Measurements from ENCODE around the gene PRKAG1.
A peak's percentile ranks its signal among the peaks of the same experiment; 100 is the strongest.

The PRKAG1 gene

DNA sequence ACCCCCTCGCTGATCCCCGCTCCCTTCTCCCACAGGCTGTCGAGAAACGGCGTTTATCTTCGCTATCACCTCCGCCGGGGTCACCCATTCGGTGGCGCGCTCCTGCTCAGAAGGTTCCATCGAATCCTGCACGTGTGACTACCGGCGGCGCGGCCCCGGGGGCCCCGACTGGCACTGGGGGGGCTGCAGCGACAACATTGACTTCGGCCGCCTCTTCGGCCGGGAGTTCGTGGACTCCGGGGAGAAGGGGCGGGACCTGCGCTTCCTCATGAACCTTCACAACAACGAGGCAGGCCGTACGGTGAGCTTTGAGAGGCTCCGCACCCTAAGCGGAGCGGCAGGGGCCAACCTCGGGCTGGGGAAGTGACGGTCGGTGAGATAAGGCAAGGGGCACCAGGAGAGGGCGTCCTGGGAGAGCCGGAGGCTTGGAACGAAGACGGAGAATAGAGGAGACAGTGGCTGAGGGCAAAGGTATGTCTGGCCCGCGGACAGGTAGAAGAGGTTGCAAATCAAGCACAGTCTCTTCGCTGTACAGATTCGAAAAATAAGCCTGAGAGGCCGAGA is 38.1 kb downstream of the PRKAG1 start:
- peak; percentile 64 for DNase-seq

DNA sequence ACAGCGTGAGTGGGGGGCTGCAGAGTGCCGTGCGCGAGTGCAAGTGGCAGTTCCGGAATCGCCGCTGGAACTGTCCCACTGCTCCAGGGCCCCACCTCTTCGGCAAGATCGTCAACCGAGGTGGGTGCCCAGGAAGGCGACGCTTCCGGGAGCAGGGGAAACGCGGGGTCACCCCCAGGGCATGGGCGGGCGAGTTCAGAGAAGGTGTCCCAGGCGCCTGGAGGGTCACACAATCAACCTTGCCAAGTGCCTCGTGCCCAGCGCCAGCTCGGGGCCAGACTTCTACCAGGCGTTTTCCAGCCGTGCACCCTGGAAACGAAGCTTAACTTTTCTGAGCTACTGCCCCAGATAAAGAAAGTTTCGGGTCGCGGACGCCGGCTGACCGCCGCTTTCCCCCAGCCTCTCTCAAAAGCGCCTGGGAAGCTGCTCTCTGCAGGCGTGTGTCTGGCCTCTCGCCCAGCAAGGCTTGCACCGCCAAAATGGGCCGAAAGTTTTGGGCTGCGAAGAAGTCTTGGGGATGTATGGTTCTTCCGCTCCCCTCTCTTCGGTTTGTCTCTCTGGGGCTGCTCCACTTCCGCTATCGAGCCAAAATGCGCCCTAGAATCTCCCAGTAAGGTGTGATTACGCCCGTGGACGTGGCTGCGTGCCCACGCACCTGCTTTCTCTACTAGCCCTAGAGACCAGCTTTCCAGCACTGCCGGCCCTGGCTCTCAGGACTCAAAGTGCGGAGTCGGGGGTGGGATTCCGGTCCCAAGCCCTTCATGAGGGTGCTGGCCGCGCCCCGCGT is 38.8 kb downstream of the PRKAG1 start:
- DNase-seq, result no peak

DNA sequence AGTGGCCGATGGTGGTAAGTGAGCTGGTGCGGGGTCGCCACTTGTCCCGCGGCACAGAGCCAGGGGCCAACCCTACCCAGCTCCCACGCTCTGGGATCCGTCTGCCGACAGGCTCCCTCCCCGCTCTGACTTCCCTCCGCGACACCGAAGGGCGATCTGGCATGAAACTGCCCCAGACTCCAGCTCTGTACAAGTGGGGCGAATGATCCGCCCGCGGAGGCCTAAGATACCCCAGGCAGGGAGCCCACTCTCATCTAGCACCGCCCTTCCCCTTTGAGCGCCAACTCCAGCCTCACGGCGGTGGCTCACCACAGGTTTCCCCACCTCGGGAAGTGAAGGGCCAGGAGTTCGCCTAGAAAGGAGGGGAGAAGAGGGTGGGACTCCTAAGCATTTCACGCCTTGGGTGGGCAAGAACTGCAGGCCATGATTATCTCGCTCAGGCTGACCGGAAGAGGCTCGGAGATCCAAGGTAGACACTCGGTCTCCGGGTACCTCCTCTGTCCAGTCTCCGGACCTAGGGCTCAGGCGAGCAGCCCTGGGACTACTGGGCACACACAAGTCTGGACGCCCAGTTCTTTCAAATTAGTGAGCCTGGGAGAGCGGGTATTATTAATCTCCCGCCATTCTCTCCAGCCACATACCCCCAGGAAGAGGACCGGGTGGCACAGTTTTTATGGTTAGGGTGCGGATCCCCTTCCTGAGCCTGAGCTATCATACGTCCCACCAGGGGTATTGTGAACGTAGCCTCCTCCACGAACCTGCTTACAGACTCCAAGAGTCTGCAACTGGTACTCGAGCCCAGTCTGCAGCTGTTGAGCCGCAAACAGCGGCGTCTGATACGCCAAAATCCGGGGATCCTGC is 39.6 kb downstream of the PRKAG1 start:
- no peak for DNase-seq

GRCh38 chr12:48978291-48978740 is 40.3 kb downstream of the PRKAG1 start, which contains the start of gene WNT1:
Gene WNT1, plus strand, starts transcription at chr12:48978322. Its CDS starts 329 bp downstream, at chr12:48978651.
- no peak for DNase-seq

GRCh38 chr12:48977290-48978281 is 41.0 kb downstream of the PRKAG1 start:
- peak; percentile 82 for DNase-seq

GRCh38 chr12:48973941-48974673 is 44.5 kb downstream of the PRKAG1 start:
- DNase-seq, result peak; percentile 66

DNA sequence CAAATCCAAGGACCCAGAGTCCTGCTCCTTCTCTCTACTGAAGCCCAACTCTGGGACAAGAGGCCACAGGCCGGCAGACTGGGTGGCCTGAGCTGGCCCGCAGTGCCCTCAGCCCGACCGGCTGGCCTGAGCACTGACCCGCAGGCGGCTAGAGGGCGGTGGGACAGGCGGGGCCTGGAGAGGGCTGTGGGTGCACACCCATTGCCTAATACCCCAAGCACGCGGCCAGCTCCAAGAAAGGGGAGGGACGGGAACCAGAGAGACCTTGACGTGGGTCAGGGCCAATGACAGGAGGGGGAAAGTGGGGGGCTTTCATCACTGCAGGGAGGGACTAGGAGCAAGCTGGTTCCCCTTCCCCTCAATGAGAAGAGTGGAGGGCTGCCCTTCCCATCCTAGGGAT is 45.0 kb downstream of the PRKAG1 start:
- no peak for DNase-seq

DNA sequence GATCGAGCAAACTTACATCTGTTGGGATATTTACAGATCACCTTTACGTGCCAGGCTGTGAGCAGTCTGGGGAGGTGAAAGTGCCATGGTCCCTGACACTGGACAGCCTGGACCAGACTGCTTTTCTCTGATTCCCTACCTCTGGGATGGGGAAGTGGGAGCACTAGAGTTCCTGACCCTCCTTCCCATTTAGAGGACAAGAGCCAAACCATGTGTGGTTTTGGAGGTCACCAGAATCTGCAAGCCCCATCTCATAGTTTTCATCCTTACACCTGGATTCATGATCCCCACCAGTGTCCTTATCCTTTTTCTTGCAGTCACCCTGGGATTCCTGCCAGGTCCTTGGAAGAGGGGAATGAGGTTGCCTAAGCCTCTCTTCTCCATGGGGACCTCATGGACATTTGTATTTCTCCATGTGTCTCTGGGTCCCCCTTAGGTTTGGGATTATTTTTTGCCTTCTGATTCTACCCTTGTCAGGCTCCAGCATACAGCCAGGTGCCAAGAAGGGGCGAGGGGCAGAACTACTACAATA is 45.6 kb downstream of the PRKAG1 start:
- no peak for DNase-seq

GRCh38 chr12:48972213-48972951 is 46.2 kb downstream of the PRKAG1 start:
- peak; percentile 63 for DNase-seq

GRCh38 chr12:48970702-48971334 is 47.8 kb downstream of the PRKAG1 start:
- no peak for DNase-seq

DNA sequence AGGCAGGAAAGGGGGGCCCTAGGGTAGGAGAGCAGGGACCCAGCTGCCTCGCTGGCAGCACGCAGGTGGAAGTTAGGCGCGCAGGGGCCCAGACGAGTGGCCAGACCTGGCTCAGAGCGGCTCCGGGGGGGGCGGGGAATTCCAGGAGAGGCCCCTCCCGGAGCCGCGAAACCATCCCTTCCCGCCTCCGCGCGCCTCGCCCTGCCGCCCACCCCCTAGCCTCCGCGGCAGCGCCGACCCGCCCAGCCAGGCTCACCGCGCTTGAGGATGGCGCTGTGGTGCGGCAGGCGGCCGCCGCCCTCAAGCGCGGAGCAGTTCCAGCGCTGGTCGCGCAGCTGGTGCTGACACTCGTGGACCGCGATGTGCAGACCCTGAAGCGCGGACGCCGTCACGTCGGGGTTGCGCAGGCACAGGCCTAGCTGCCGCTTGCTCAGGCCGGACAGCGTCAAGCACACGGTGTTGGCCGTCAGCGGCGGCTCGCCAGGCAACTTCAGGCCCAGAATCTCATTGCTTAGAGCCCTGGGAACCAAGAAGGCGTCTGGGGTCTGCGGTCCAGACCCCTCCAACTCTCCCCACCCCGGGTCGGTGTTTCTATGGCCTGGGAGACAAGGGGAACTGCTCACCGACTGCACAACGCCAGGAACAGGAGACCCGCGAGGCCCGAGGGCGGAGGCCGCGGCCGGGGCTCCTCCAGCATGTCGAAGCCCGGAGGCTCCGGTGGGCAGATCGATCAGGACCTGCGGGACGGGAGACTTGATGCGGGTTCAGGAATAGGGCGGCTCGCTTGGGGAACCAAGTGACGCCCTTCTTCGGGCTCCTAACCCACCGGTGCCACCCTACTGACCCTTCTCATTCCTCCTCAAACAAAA is 48.5 kb downstream of the PRKAG1 start:
- DNase-seq, result no peak

- DNase-seq, result no peak
These were observed 49.3 kb downstream of the PRKAG1 start for GRCh38 chr12:48969160-48969771.

DNA sequence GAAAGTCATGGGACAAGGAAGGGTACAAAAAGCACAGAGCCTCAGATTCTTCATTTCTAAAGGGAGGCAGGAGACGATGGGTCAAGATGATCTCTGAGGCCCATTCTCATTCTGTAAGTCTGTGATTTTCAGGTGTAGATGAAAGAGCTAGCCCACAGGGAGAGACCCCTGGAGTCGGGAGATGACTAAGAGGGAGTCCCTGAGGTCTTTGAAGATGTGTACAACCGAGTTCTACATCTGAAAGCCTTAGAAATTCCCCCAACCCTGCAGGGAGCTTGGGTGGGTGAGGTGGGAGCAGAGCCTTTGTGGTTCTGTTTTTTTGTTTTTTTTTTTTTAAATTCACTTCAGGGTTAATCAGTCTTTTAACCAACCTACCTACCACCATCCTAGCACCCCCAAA is 50.1 kb downstream of the PRKAG1 start:
- DNase-seq, result no peak

DNA sequence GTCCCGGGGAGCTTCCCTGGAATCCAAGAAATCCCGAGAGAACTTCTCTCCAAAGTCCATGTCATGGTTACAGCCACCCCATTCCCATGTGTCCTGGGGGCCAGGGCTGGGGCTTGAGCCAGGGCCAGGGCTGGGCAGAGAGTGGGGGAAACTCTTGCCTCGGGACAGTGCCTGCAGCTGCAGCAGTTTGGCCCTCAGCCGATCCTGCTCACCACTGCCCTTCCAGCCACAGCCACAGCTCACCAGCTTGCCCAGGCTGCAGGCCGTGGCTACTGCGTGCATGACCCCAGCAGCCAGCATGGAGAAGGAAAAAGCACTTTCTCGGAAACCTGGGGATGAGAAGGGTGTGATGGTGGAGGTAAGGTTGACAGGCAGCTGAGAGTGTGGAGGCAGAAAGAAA is 50.6 kb downstream of the PRKAG1 start:
- DNase-seq, result no peak

DNA sequence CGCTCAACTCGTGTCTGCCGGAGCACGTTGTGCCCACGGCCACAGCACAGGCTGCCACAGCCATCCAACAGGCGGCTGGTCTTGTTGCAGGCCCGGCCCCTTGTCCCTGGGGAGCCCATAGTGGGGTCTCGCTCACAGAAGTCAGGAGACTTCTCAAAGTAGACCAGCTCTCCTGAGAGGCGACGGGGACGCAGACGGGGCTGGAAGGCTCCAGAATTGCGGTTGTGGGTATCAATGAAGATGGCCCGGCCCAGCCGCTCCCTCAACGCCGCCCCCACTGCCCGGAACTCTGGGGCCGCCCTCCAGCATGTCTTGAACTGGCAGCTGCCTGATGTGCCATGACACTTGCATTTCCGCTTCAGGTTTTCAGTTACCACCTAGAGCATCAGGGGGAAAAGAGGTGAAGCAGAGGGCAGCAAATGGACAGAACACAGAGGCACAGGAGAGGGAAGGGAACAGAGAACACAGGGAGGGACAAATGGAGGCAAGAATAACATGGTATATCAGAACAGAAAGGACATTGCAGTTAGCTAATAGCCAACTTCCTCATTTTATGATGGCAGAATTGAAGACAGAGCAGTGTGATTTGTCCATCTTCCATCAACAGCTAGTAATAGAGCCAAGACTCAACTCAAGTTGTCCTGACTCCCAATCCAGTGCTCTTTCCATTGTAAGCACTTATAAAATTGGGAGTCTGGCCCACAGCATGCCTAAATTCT is 52.2 kb downstream of the PRKAG1 start:
- DNase-seq, result peak; percentile 51

GRCh38 chr12:48965298-48965838 is 53.2 kb downstream of the PRKAG1 start:
- DNase-seq, result no peak

DNA sequence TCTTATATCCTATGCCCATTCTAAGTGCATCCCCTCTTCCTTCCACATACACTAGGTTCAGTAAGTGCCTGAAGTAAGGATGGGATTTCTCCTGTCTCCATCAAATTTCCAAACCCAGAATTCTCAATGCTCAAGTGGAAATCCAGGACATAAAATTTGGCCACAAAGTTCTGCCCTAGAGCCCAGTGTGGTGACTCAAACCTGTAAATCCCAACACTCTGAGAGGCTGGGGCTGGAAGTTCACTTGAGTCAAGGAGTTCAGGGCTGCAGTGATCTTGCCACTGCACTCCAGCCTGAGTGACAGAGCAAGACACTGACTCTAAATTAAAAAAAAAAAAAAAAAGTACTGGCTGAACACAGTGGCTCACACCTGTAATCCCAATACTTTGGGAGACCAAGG is 56.8 kb downstream of the PRKAG1 start:
- no peak for DNase-seq

DNA sequence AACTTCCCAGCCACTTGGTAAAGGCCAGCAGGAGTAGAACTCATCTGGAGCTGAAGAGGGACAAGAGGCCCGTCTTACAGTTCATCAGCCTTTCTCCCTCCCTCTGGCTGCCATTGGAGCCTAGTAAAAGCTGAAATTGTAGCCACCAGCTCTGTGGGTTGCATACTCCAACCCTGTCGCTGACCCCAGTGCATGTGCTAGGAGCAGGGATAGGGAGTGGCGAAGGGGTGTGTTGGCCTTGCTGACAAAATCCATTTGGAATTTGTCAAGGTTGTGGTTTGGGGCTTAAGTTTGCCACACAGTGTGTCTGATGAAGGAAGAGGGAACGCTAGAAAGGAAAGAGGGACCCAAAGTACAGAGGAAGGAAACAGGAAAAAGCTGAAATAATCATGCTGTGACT is 57.2 kb downstream of the PRKAG1 start:
- DNase-seq, result no peak
